Kidney epithelial cell (primary cell): ENCODE results near the gene PRSS38. TPM values are rescaled to one million over a fixed set of nuclear protein-coding genes. Genes with fewer than 3 reads are reported as not detected.

Source experiments
- DNase-seq: peaks from one replicate; pipeline ENCODE4 v3.0.0-alpha.2; 2010; ENCODE audit warnings: low read depth
- H3K27me3 ChIP-seq: 2 replicates; pipeline ENCODE4 v1.6.0; 2011; ENCODE audit warnings: low read length; ENCODE audit not compliant: control insufficient read depth, insufficient read depth
- H3K36me3 ChIP-seq: 2 replicates; pipeline ENCODE4 v1.5.1; 2011; ENCODE audit warnings: low read length; ENCODE audit not compliant: control insufficient read depth, insufficient read depth
- H3K4me3 ChIP-seq: 2 replicates; pipeline ENCODE4 v1.5.1; 2011; ENCODE audit warnings: low read depth, mild to moderate bottlenecking, control low read depth, low read length
- total RNA-seq: library from RNA; depleted of rRNA; stranded (reverse); fragments of >200 nt; gene quantifications from 2 replicates; pipeline ENCODE4 v1.2.3, GENCODE V29; 2015
- TF ChIP-seq, protein P1 (sequence below): IDR thresholded peaks from 2 replicates; pipeline ENCODE4 v1.5.1; 2011; ENCODE audit warnings: mild to moderate bottlenecking, moderate library complexity, low read length, control low read depth, inconsistent platforms; ENCODE audit not compliant: insufficient read depth, poor library complexity, severe bottlenecking

Gene PRSS38
- total RNA-seq, 1 donor from 2014 or later = not detected

DNA sequence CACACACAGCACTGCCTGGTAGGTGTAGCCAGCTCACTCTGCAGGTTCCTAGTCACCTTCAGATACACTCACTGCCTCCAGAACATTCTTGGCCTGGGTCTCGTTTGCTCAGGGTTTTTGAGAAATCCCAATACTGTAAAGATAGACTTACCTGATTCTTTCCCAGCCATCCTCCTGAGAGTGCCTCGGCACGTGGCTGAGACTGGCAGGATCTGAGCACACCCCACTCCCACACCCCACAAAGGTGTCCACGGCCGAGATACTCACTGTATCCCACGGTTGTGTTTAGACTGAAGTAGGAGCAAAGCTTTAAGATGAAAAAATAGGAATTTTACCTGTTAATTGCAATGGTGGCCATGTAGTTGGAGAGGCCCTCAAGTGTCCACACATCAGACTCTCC is 46.8 kb upstream of the PRSS38 start:
- TF ChIP-seq, protein P1, sequence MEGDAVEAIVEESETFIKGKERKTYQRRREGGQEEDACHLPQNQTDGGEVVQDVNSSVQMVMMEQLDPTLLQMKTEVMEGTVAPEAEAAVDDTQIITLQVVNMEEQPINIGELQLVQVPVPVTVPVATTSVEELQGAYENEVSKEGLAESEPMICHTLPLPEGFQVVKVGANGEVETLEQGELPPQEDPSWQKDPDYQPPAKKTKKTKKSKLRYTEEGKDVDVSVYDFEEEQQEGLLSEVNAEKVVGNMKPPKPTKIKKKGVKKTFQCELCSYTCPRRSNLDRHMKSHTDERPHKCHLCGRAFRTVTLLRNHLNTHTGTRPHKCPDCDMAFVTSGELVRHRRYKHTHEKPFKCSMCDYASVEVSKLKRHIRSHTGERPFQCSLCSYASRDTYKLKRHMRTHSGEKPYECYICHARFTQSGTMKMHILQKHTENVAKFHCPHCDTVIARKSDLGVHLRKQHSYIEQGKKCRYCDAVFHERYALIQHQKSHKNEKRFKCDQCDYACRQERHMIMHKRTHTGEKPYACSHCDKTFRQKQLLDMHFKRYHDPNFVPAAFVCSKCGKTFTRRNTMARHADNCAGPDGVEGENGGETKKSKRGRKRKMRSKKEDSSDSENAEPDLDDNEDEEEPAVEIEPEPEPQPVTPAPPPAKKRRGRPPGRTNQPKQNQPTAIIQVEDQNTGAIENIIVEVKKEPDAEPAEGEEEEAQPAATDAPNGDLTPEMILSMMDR = no peak
- Histone ChIP-seq H3K36me3 (no peaks in the 10 kb centered on the region), H3K27me3 (no peaks in the 10 kb centered on the region), H3K4me3 (no peak overlapping the region)
- no peak for DNase-seq

DNA sequence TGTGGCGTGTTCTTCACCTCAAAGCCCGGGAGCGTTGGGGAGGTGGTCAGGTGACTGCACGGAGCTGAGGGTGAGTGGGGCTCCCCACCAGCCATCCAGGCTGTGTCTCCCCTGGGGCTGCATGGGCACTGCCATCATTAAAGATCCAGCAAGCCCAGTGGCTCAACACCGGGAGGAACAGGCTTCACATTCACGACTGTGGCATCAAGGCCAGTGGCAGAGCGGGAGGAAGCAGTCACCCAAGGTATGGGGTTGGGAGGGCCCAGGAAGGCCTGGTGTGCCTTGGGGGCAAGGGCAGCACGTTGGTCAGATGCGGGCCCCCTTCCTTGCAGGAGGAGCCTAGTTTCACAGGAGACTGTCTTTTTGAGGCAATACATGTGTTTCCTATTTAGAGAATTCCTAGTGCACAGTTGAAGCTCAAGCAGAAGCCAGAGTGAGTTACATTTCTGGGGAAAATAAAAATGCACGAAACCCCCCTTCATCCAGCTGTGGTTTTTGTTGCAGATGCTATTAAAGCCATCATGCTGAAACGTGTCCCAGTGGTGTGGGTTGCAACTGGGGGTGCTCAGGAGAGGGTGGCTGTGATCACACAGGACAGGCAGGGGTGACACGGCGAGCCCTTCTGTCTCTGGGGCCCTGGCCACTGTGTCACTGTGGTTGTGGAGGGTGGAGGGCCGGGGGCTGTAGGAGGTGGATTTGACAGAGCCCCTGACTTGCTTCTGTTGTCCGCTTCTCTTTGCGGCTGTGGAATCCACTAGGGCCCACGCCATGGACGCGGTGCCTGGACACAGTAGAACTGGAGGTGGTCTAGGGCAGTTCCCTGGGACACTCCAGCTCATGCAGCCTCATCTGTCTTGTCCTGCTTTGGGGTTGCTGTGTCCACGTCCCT is 46.2 kb upstream of the PRSS38 start:
- Histone ChIP-seq H3K4me3 (no peak overlapping the region), H3K27me3 (no peaks in the 10 kb centered on the region), H3K36me3 (no peaks in the 10 kb centered on the region)
- DNase-seq = no peak
- TF ChIP-seq, protein P1 = no peak

DNA sequence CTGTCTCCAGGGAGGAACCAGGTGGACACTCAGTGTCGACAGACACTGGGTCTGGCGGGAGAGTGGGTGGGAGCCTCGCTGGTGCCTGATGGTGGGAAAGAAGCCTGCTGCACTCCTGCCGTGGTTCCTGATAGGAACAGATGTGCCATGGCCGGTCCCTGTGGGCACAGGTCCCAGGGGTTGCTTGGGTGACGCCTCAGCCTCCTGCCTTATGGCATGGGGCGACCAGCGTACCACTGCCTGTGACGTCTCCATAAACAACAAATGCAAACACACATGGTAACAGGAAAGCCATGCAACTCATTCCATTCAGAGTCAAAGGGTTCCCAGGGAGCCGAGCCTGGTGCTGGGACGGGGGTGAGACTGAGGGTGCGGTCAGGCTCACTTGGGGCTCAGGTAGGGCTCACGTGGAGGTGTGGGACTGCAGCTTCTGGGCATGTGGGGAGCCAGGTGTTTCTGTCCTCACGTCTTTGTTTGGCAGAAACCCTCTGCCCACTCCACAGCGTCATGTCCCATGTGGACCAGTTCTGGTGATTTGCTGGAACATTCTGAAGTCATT is 45.5 kb upstream of the PRSS38 start:
- H3K4me3 ChIP-seq = no peak overlapping the region
- TF ChIP-seq, protein P1 = no peak
- no peaks in the 10 kb centered on the region for H3K27me3 ChIP-seq
- no peaks in the 10 kb centered on the region for H3K36me3 ChIP-seq
- DNase-seq = no peak

DNA sequence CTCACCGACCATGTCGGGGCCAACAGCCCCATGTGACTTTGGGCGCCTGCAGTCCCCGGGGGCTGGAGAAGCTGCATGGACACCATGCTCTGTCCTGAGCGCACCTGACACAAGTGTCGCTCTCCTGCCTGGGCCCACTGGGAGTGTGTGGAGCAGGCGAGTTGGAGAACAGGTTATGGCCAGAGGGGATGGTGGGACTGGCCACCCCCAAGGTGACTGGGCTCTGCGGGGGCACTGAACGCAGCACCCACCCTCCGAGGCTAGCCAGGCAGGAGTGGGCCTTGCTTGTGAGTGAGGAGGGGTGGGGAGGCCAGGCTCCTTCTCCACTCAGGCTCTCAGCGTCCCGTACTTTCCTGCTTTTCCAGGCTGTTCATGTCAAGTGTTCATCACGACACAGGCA is 44.7 kb upstream of the PRSS38 start:
- H3K36me3 ChIP-seq = no peaks in the 10 kb centered on the region
- TF ChIP-seq, protein P1 = no peak

DNA sequence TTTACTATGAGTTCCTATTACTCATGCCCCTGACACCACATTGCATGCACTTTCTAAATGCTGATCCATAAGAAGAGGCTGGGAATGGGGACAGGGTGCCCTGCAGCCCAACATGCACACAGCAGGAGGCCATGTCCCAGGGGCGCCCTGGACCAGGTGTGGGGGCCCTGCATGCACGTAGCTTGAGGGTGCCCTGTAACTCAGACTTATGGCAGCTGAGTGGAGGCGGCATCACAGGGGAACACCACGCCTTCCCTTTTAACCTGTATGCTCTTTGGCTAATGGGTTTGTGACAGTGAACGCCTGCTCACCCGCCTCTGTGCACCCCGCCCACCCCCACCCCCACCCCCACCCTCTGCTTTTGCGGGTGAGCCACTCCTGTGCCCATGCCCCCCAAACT is 44.1 kb upstream of the PRSS38 start:
- DNase-seq = no peak
- H3K4me3 ChIP-seq = no peak overlapping the region
- TF ChIP-seq, protein P1 = no peak
- H3K36me3 ChIP-seq = no peaks in the 10 kb centered on the region
- H3K27me3 ChIP-seq = no peaks in the 10 kb centered on the region

More for the DNA sequence above, 44.7 kb upstream of the PRSS38 start:
- no peak for DNase-seq
- Histone ChIP-seq H3K27me3 (no peaks in the 10 kb centered on the region), H3K4me3 (no peak overlapping the region)
